HUDEP-2 (cell line): Measurements from ENCODE around the gene CLEC4D.
"Not testable (repeated sequence)": the region's sequence is repeated elsewhere in the genome, so short reads cannot be mapped to it uniquely, and the experiment has no call there.

Experiments
- DNase-seq, 76 experiments: peaks; one replicate each; lab custom pipeline; 2025; ENCODE audit not compliant: unreplicated experiment in 76 of 76; lab: John Stamatoyannopoulos, UW

CLEC4D gene

GRCh38 chr12:8527250-8528130 lies 14.2 kb downstream of the CLEC4D start:
- DNase-seq, result no peak

GRCh38 chr12:8532045-8532444 lies 18.7 kb downstream of the CLEC4D start:
- no peak for DNase-seq

- peak in 3 of 76 experiments; percentile 0 to 33 (median 7) for DNase-seq
These were observed 24.5 kb downstream of the CLEC4D start for GRCh38 chr12:8537820-8538219.

- not testable (repeated sequence) for DNase-seq
These were observed 27.5 kb downstream of the CLEC4D start, which contains the start of gene CLEC4E for GRCh38 chr12:8540831-8541230. TSS of gene CLEC4E (minus strand) at chr12:8540905. CDS start at chr12:8540797, 108 bp downstream.

- no peak for DNase-seq
These were observed 28.3 kb downstream of the CLEC4D start for GRCh38 chr12:8541562-8541961.

- DNase-seq, result peak in 57 of 76 experiments; percentile 4 to 68 (median 31)
These were observed 31.0 kb downstream of the CLEC4D start for GRCh38 chr12:8544295-8544694.

- DNase-seq, result no peak
These were observed 33.3 kb downstream of the CLEC4D start for GRCh38 chr12:8546591-8546990.

- no peak for DNase-seq
These were observed 34.3 kb downstream of the CLEC4D start for GRCh38 chr12:8547645-8548044.

GRCh38 chr12:8548192-8548591 lies 34.9 kb downstream of the CLEC4D start:
- no peak for DNase-seq

- no peak for DNase-seq
These were observed 36.1 kb downstream of the CLEC4D start for GRCh38 chr12:8549381-8549780.

- DNase-seq, result no peak
These were observed 39.9 kb downstream of the CLEC4D start for GRCh38 chr12:8553088-8553627.

GRCh38 chr12:8554451-8555195 lies 41.3 kb downstream of the CLEC4D start:
- DNase-seq, result no peak

- DNase-seq, result no peak
These were observed 43.3 kb downstream of the CLEC4D start for GRCh38 chr12:8556531-8557097.

GRCh38 chr12:8559676-8560075 lies 46.4 kb downstream of the CLEC4D start:
- no peak for DNase-seq

- no peak for DNase-seq
These were observed 47.7 kb downstream of the CLEC4D start for GRCh38 chr12:8561011-8561410.

GRCh38 chr12:8562310-8562709 lies 49.0 kb downstream of the CLEC4D start:
- no peak for DNase-seq

GRCh38 chr12:8563356-8563755 lies 50.1 kb downstream of the CLEC4D start:
- no peak for DNase-seq

GRCh38 chr12:8564656-8565055 lies 51.4 kb downstream of the CLEC4D start:
- DNase-seq, result no peak

GRCh38 chr12:8566052-8566451 lies 52.7 kb downstream of the CLEC4D start:
- DNase-seq, result not testable (repeated sequence)

- peak in 1 of 76 experiments; percentile 8 for DNase-seq
These were observed 53.2 kb downstream of the CLEC4D start for GRCh38 chr12:8566525-8566924.
